Measurements from ENCODE around the gene SF3A1.

The SF3A1 gene

DNA sequence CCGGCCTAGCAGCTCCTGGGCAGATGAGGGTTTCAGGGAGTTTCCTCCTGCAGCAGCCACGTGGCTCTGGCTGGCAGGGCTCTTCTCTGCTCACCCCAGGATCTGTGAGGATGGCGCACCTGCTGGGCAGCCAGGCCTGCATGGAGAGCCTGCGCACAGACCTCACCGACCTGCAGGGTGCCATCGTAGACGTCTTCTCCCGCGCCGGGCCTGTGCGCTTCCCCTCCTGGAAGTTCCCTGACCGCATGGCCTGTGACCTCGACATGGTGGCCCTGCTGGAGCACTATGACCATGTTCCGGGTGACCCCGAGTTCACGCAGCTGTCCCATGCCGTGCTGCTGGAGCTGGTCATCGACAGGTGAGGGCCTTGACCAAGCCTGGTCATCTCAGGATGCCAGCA, 9.2 kb upstream of the SF3A1 start:
- H3K27me3 ChIP-seq, result no peaks in the 10 kb centered on the region
- H3K27ac ChIP-seq, result no peak overlapping the region
- H3K4me1 ChIP-seq (ENCODE audit: control insufficient read depth in 1 of 2, insufficient read depth in 1 of 2, low read depth in 1 of 2, low read length in 1 of 2), result no peaks in the 10 kb centered on the region
- H3K4me3 ChIP-seq (ENCODE audit: low read depth in 1 of 2, low read length in 1 of 2), result no peak overlapping the region
- H3K36me3 ChIP-seq, result no peaks in the 10 kb centered on the region
- TF ChIP-seq, protein P1, sequence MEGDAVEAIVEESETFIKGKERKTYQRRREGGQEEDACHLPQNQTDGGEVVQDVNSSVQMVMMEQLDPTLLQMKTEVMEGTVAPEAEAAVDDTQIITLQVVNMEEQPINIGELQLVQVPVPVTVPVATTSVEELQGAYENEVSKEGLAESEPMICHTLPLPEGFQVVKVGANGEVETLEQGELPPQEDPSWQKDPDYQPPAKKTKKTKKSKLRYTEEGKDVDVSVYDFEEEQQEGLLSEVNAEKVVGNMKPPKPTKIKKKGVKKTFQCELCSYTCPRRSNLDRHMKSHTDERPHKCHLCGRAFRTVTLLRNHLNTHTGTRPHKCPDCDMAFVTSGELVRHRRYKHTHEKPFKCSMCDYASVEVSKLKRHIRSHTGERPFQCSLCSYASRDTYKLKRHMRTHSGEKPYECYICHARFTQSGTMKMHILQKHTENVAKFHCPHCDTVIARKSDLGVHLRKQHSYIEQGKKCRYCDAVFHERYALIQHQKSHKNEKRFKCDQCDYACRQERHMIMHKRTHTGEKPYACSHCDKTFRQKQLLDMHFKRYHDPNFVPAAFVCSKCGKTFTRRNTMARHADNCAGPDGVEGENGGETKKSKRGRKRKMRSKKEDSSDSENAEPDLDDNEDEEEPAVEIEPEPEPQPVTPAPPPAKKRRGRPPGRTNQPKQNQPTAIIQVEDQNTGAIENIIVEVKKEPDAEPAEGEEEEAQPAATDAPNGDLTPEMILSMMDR (IDR thresholded peaks at IDR 0.05), result no peak
- no peaks in the 10 kb centered on the region for H3K9me3 ChIP-seq

DNA sequence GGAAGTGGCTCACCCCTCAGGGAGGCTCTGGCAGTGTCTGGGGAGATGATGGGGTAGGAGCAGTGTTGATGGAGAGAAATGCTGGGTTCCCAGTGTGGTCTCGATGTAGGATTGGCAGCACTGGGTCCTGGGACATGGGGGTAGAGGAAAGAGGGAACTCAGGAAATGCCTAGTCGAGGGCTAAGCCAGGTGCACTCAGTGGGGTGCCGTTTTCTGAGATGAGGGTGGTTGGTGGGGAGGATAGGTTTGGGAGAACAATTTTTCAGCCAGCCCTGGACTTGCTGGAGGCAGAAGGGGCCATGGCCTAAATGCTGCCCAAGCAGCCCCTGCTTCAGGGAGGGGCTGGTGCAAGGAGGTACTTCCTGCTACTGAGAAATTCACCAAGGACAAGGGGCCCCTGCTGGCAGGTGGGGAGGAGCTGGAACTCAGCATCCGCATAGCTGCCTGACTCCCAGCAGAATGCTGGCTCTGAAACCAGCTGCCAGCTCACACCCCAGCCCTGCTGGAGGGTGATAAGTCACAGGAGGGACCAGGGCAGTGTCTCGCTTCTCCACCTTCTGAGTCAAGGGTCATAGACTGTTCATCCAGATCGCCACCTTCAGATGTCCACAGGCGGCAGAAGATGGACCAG, 6.1 kb upstream of the SF3A1 start:
- Histone ChIP-seq H3K36me3 (no peaks in the 10 kb centered on the region), H3K4me1 (ENCODE audit: control insufficient read depth in 1 of 2, insufficient read depth in 1 of 2, low read depth in 1 of 2, low read length in 1 of 2) (no peaks in the 10 kb centered on the region), H3K27me3 (peaks cover 16% of the 10 kb centered on the region), H3K4me3 (ENCODE audit: low read depth in 1 of 2, low read length in 1 of 2) (no peak overlapping the region), H3K27ac (no peak overlapping the region), H3K9me3 (no peaks in the 10 kb centered on the region)
- TF ChIP-seq, protein P1 (IDR thresholded peaks at IDR 0.05), result no peak

DNA sequence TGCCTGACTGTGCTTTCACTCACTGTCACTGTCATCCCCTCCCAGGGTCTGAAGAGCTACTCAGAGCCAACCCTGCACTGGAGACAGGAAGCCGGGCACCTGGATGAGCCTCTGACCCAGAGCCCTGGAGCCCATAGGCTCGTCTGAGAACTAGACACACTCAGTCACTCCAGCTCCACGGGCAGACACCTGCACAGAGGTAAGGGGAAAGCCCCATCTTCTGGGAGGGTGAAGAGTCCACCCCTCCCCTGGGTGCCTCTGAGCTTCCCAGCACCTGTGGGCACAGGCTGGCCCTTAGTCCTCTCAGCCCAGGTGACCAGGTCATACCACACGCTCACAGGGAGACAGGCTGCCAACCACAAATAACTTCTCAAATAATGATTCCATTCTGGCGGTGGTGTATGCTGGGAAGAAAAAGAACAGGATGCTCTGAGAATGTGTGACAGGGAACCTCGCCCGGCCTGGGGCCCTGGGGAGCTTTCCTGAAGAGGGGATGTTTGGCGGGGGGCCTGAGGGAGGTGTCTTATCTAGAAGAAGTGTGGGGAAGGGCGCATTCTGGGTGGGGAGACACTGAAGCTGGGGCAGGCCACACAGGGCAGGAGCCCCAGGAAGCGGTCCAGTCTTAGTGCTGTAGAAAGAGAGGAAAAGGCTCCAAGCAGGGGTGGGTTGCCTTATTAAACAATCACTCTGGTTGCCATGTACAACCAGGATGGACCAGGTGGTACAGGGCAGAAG, 5.4 kb upstream of the SF3A1 start:
- H3K27ac ChIP-seq, result no peak overlapping the region
- H3K9me3 ChIP-seq, result no peaks in the 10 kb centered on the region
- H3K27me3 ChIP-seq, result peaks cover 22% of the 10 kb centered on the region
- H3K4me1 ChIP-seq (ENCODE audit: control insufficient read depth in 1 of 2, insufficient read depth in 1 of 2, low read depth in 1 of 2, low read length in 1 of 2), result peaks cover 3 to 5% of the 10 kb centered on the region in 2 experiments
- H3K4me3 ChIP-seq (ENCODE audit: low read depth in 1 of 2, low read length in 1 of 2), result no peak overlapping the region
- no peaks in the 10 kb centered on the region for H3K36me3 ChIP-seq
- TF ChIP-seq, protein P1 (IDR thresholded peaks at IDR 0.05), result no peak

DNA sequence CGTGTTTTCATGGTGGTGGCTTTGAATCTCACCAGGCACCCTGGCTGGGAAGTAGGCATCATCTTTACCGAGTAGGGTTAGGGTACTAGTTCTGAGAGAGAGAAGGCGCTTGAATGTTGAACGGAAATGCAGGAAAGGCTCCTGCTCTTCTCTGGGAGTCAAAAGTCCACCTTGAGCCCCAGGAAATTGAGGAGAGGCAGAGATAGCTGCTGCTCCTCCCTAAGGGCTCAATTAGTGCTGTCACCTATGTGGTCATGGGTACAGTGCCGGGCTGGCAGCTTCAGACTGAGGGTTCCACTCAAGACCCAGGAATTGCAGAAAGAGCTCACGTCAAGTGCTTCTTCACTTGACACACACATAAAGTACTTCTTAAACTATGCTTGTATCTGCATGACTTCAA, 1.8 kb upstream of the SF3A1 start:
- peaks cover 25 to 32% of the 10 kb centered on the region in 2 experiments for H3K4me1 ChIP-seq (ENCODE audit: control insufficient read depth in 1 of 2, insufficient read depth in 1 of 2, low read depth in 1 of 2, low read length in 1 of 2)
- TF ChIP-seq, protein P1 (IDR thresholded peaks at IDR 0.05), result no peak
- peaks cover 3% of the 10 kb centered on the region for H3K36me3 ChIP-seq
- H3K27me3 ChIP-seq, result peaks cover 23% of the 10 kb centered on the region
- H3K27ac ChIP-seq, result no peak overlapping the region
- no peaks in the 10 kb centered on the region for H3K9me3 ChIP-seq
- no peak overlapping the region for H3K4me3 ChIP-seq (ENCODE audit: low read depth in 1 of 2, low read length in 1 of 2)

DNA sequence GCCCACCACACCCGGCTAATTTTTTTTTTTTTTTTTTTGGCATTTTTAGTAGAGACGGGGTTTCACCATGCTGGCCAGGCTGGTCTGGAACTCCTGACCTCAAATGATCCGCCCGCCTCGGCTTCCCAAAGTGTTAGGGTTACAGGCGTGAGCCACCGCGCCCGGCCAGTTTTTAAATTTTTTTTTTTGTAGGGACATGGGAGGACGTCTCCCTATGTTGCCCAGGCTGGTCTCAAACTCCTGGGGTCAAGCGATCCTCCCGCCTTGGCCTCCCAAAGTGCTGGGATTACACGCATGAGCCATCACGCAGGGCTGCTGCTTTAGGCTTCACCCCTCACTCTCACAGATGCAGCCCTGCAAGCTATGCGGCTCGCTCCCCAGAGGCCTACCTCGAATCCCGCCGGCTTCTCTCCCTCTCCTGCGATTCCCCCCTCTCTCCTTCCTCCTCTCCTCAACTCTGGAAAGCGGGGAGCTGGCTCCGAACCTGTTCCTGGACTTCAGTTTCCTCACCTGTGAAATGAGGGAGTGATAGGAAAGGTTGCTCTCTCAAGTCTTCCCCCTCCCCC, 1.0 kb upstream of the SF3A1 start:
- TF ChIP-seq, protein P1 (IDR thresholded peaks at IDR 0.05), result no peak
- peaks cover 7% of the 10 kb centered on the region for H3K36me3 ChIP-seq
- peaks cover 25 to 32% of the 10 kb centered on the region in 2 experiments for H3K4me1 ChIP-seq (ENCODE audit: control insufficient read depth in 1 of 2, insufficient read depth in 1 of 2, low read depth in 1 of 2, low read length in 1 of 2)
- no peak overlapping the region for H3K27ac ChIP-seq
- H3K27me3 ChIP-seq, result peaks cover 23% of the 10 kb centered on the region
- H3K4me3 ChIP-seq (ENCODE audit: low read depth in 1 of 2, low read length in 1 of 2), result peak overlapping the region in 1 of 2 experiments; percentile 87
- H3K9me3 ChIP-seq, result no peaks in the 10 kb centered on the region
